BJ (cell line): ENCODE results near the gene SUMF1. TPM values are rescaled to one million over a fixed set of nuclear protein-coding genes. Genes with fewer than 3 reads are reported as not detected.

Experiments
- CTCF ChIA-PET: fragments of 350-600 bp; formaldehyde crosslinking; extraction: SDS; loops from one replicate; lab custom pipeline; 2021; ENCODE audit warnings: antibody characterized with exemption, inconsistent platforms; lab: Yijun Ruan, JAX
- POLR2A ChIA-PET: fragments of 300-600 bp; sonication (Branson Sonifier 250); formaldehyde crosslinking; extraction: SDS; loops from one replicate; lab custom pipeline; 2021; ENCODE audit warnings: antibody characterized with exemption; lab: Charles Lee
- DNase-seq: peaks from one replicate; pipeline ENCODE4 v3.0.0-alpha.2; 2011; ENCODE audit warnings: low read depth
- H3K27me3 ChIP-seq: 2 replicates; pipeline ENCODE4 v1.6.0; 2011; ENCODE audit warnings: low read length; ENCODE audit not compliant: control insufficient read depth, insufficient read depth
- H3K36me3 ChIP-seq: 2 replicates; pipeline ENCODE4 v1.5.1; 2011; ENCODE audit warnings: low read length; ENCODE audit not compliant: control insufficient read depth, insufficient read depth
- H3K4me3 ChIP-seq: 2 replicates; pipeline ENCODE4 v1.5.1; 2011; ENCODE audit warnings: low read depth, mild to moderate bottlenecking, control low read depth, low read length
- CTCF ChIP-seq: IDR thresholded peaks from 2 replicates; pipeline ENCODE4 v1.5.1; 2011; ENCODE audit warnings: low read depth, mild to moderate bottlenecking, control low read depth, inconsistent platforms, low read length, moderate library complexity; ENCODE audit not compliant: insufficient read depth
- polyA plus RNA-seq: library from polyadenylated mRNA; depleted of rRNA; stranded (reverse); fragments of >200 nt; gene quantifications from 2 replicates; pipeline ENCODE4 v1.2.3, GENCODE V29; 2011

The SUMF1 gene
- polyA plus RNA-seq, 1 experiment, result 57.6 TPM

GRCh38 chr3:4432259-4432658, 34.8 kb downstream of the SUMF1 start:
- no peak for TF ChIP-seq CTCF
- Histone ChIP-seq H3K36me3 (no peaks in the 10 kb centered on the region), H3K27me3 (no peaks in the 10 kb centered on the region), H3K4me3 (no peak overlapping the region)
- DNase-seq, result no peak
- CTCF ChIA-PET, result interaction anchor here (1.1 to 1.3 kb wide), 2 partner anchors 10 to 13 kb away, joined by 3 read pairs; no protein-coding TSS in a partner anchor
- POLR2A ChIA-PET, result no interaction called here

- DNase-seq, result no peak
- no peaks in the 10 kb centered on the region for H3K27me3 ChIP-seq
- H3K4me3 ChIP-seq, result no peak overlapping the region
- ChIA-PET CTCF (no interaction called here), POLR2A (interaction anchor here (0.8 kb wide), 1 partner anchor 79 kb away, joined by 4 read pairs; no protein-coding TSS in a partner anchor)
- H3K36me3 ChIP-seq, result no peaks in the 10 kb centered on the region
- TF ChIP-seq CTCF, result no peak
Measured at GRCh38 chr3:4429648-4430350, 37.3 kb downstream of the SUMF1 start.

GRCh38 chr3:4426782-4427344, 40.2 kb downstream of the SUMF1 start:
- no peak overlapping the region for H3K4me3 ChIP-seq
- TF ChIP-seq CTCF, result no peak
- H3K27me3 ChIP-seq, result no peaks in the 10 kb centered on the region
- ChIA-PET POLR2A (no interaction called here), CTCF (no interaction called here)
- H3K36me3 ChIP-seq, result no peaks in the 10 kb centered on the region
- peak; percentile 70 for DNase-seq

- Histone ChIP-seq H3K36me3 (no peaks in the 10 kb centered on the region), H3K27me3 (no peaks in the 10 kb centered on the region), H3K4me3 (no peak overlapping the region)
- no peak for TF ChIP-seq CTCF
- POLR2A ChIA-PET, result no interaction called here
- CTCF ChIA-PET, result no interaction called here
- no peak for DNase-seq
Measured at GRCh38 chr3:4426261-4426781, 40.7 kb downstream of the SUMF1 start.

- ChIA-PET CTCF (no interaction called here), POLR2A (no interaction called here)
- Histone ChIP-seq H3K4me3 (no peak overlapping the region), H3K27me3 (no peaks in the 10 kb centered on the region), H3K36me3 (no peaks in the 10 kb centered on the region)
- DNase-seq, result no peak
- TF ChIP-seq CTCF, result no peak
Measured at GRCh38 chr3:4425707-4426106, 41.4 kb downstream of the SUMF1 start.
